SK-N-SH (cell line): ENCODE data around the gene MYLK3. TPM values are rescaled to one million over a fixed set of nuclear protein-coding genes. Genes with fewer than 3 reads are reported as not detected.

Experiments
- CTCF ChIA-PET: fragments of 300-600, 350-600 bp; formaldehyde crosslinking; extraction: SDS; loops from one replicate; lab custom pipeline; 2021; lab: Yijun Ruan, JAX
- POLR2A ChIA-PET: fragments of 350-600 bp; sonication (Branson Sonifier 250); formaldehyde crosslinking; extraction: SDS; loops from one replicate; lab custom pipeline; 2020; ENCODE audit warnings: antibody characterized with exemption, inconsistent platforms; lab: Yijun Ruan, JAX
- DNase-seq: peaks from one replicate; pipeline ENCODE4 v3.0.0; 2012
- H2AFZ ChIP-seq: fragments of 200-600 bp; sonication (generic); 2 replicates; pipeline ENCODE4 v1.8.1; 2016; ENCODE audit warnings: antibody characterized with exemption, mild to moderate bottlenecking, low read depth
- H3F3A ChIP-seq: fragments of 200-600 bp; sonication (generic); replicated peaks from 2 replicates; pipeline ENCODE3; 2016; ENCODE audit warnings: antibody characterized with exemption, mild to moderate bottlenecking; ENCODE audit not compliant: insufficient read depth
- H3K27ac ChIP-seq, 2 experiments: fragments of 200-500 bp in 1 of 2; fragments of 200-600 bp in 1 of 2; sonication (Bioruptor generic) in 1 of 2; sonication (generic), shearing (Covaris generic) in 1 of 2; 2 replicates each; pipeline versions ENCODE4 v1.5.1 to v1.6.1; 2014 to 2016; ENCODE audit warnings: low read depth in 2 of 2, inconsistent platforms in 1 of 2, low read length in 1 of 2, mild to moderate bottlenecking in 1 of 2, mixed read lengths in 1 of 2
- H3K27me3 ChIP-seq: fragments of 200-600 bp; sonication (generic), shearing (Covaris generic); 2 replicates; pipeline ENCODE4 v1.6.1; 2016; ENCODE audit warnings: mixed run types; ENCODE audit not compliant: insufficient read depth
- H3K36me3 ChIP-seq, 2 experiments: fragments of 200-500 bp in 1 of 2; fragments of 200-600 bp in 1 of 2; sonication (Bioruptor generic) in 1 of 2; sonication (generic) in 1 of 2; replicated peaks in 1 of 2; 2 replicates each; pipeline versions ENCODE3 to v1.5.1; 2014 to 2016; ENCODE audit warnings: low read length in 1 of 2, mild to moderate bottlenecking in 1 of 2; ENCODE audit not compliant: insufficient read depth in 2 of 2, control insufficient read depth in 1 of 2
- H3K4me1 ChIP-seq, 2 experiments: fragments of 200-500 bp in 1 of 2; fragments of 200-600 bp in 1 of 2; sonication (Bioruptor generic) in 1 of 2; sonication (generic), shearing (Covaris generic) in 1 of 2; 2 replicates each; pipeline versions ENCODE4 v1.5.1 to v1.6.1; 2014 to 2016; ENCODE audit warnings: low read depth in 1 of 2, low read length in 1 of 2, mixed run types in 1 of 2; ENCODE audit not compliant: insufficient read depth in 2 of 2, control insufficient read depth in 1 of 2
- H3K4me2 ChIP-seq: fragments of 200-600 bp; sonication (generic), shearing (Covaris generic); 2 replicates; pipeline ENCODE4 v1.6.1; 2017; ENCODE audit warnings: mixed run types
- H3K4me3 ChIP-seq, 2 experiments: fragments of 200-500 bp in 1 of 2; fragments of 200-600 bp in 1 of 2; sonication (Bioruptor generic) in 1 of 2; sonication (generic), shearing (Covaris generic) in 1 of 2; 2 replicates each; pipeline versions ENCODE4 v1.5.1 to v1.8.1; 2014 to 2016; ENCODE audit warnings: low read depth in 2 of 2, inconsistent platforms in 1 of 2, low read length in 1 of 2, mild to moderate bottlenecking in 1 of 2, mixed read lengths in 1 of 2, moderate library complexity in 1 of 2
- H3K79me2 ChIP-seq: fragments of 200-600 bp; sonication (generic); 2 replicates; pipeline ENCODE4 v1.8.1; 2017; ENCODE audit warnings: mild to moderate bottlenecking; ENCODE audit not compliant: insufficient read depth
- H3K9ac ChIP-seq: fragments of 200-600 bp; sonication (generic); 2 replicates; pipeline ENCODE4 v1.6.1; 2017; ENCODE audit warnings: mixed run types
- H3K9me2 ChIP-seq: fragments of 200-600 bp; sonication (generic); 2 replicates; pipeline ENCODE4 v1.6.1; 2017; ENCODE audit warnings: mixed run types
- H3K9me3 ChIP-seq: fragments of 200-600 bp; sonication (generic); 2 replicates; pipeline ENCODE4 v1.6.1; 2017; ENCODE audit warnings: mixed run types, mild to moderate bottlenecking, moderate library complexity
- H4K20me1 ChIP-seq: fragments of 200-600 bp; sonication (generic); 2 replicates; pipeline ENCODE4 v1.6.1; 2017; ENCODE audit warnings: mild to moderate bottlenecking, mixed run types; ENCODE audit not compliant: insufficient read depth
- ELF1 ChIP-seq: IDR thresholded peaks from 2 replicates; pipeline ENCODE4 v1.4.0; 2012
- EP300 ChIP-seq, 2 experiments: IDR thresholded peaks; 2 replicates each; pipeline versions ENCODE4 v1.4.0 to v1.6.1; 2012; ENCODE audit warnings: borderline replicate concordance in 1 of 2, low read depth in 1 of 2, low read length in 1 of 2
- FOXJ3 ChIP-seq: sonication (generic); formaldehyde crosslinking; IDR thresholded peaks from 2 replicates; pipeline ENCODE4 v1.5.1; 2020; ENCODE audit warnings: mild to moderate bottlenecking, missing genetic modification reagents
- FOXM1 ChIP-seq: IDR thresholded peaks from 2 replicates; pipeline ENCODE4 v1.4.0; 2012; ENCODE audit warnings: low read depth, mild to moderate bottlenecking
- GABPA ChIP-seq: IDR thresholded peaks from 2 replicates; pipeline ENCODE4 v1.4.0; 2012; ENCODE audit warnings: low read depth, mild to moderate bottlenecking
- GATA2 ChIP-seq: sonication (generic); formaldehyde crosslinking; IDR thresholded peaks from 2 replicates; pipeline ENCODE4 v1.5.0; 2020; ENCODE audit warnings: mild to moderate bottlenecking, missing genetic modification reagents
- MXI1 ChIP-seq: IDR thresholded peaks from 2 replicates; pipeline ENCODE4 v1.6.1; 2012; ENCODE audit warnings: mild to moderate bottlenecking, low read depth, low read length, improper control_type of control experiment
- NFIC ChIP-seq: IDR thresholded peaks from 2 replicates; pipeline ENCODE4 v1.4.0; 2012; ENCODE audit warnings: borderline replicate concordance
- RAD21 ChIP-seq: IDR thresholded peaks from 2 replicates; pipeline ENCODE4 v1.6.1; 2012; ENCODE audit warnings: mild to moderate bottlenecking, low read length
- RFX5 ChIP-seq: IDR thresholded peaks from 2 replicates; pipeline ENCODE4 v1.6.1; 2012; ENCODE audit warnings: mild to moderate bottlenecking, improper control_type of control experiment, low read length
- SMC3 ChIP-seq: IDR thresholded peaks from 2 replicates; pipeline ENCODE4 v1.6.1; 2012; ENCODE audit warnings: low read depth, low read length, improper control_type of control experiment
- USF1 ChIP-seq: IDR thresholded peaks from 2 replicates; pipeline ENCODE4 v1.4.0; 2012; ENCODE audit warnings: low read depth, borderline replicate concordance
- WGBS: methylation state at CpG from one replicate; pipeline ENCODE4 v1.1.6; 2017; ENCODE audit warnings: low lambda C conversion rate; 5-methylcytosine and 5-hydroxymethylcytosine counted together
- polyA plus RNA-seq, 3 experiments: library from polyadenylated mRNA; depleted of rRNA; stranded (reverse); fragments of >200 nt; gene quantifications; 2 replicates each; pipeline ENCODE4 v1.2.3, GENCODE V29; 2012
- TF ChIP-seq, protein P1 (sequence below): fragments of 150-350 bp; IDR thresholded peaks from 2 replicates; pipeline ENCODE4 v1.6.1; 2017; ENCODE audit warnings: antibody characterized with exemption, low read length, low read depth, borderline replicate concordance
- TF ChIP-seq, protein P2 (sequence below): IDR thresholded peaks from 2 replicates; pipeline ENCODE4; 2012

Gene MYLK3
- polyA plus RNA-seq, 1 of the 3 experiments (the other 2 are of a cell fraction), result 0.05 TPM

- POLR2A ChIA-PET, result no interaction called here
- H3K4me3 ChIP-seq, result no peak overlapping the region
- no peaks in the 10 kb centered on the region for H3K9me3 ChIP-seq
- 93% methylated on average over 4 of the region's 4 CpGs for WGBS
- H3K27ac ChIP-seq, result no peak overlapping the region
- H3K36me3 ChIP-seq, result no peaks in the 10 kb centered on the region
- H3K9ac ChIP-seq, result no peak overlapping the region
- H3K9me2 ChIP-seq, result no peaks in the 10 kb centered on the region
- no peak for TF ChIP-seq EP300 (IDR thresholded peaks at IDR 0.05; ENCODE audit: borderline replicate concordance in 1 of 2, low read depth in 1 of 2, low read length in 1 of 2)
- no peak for TF ChIP-seq RFX5
- no peak for TF ChIP-seq MXI1
- TF ChIP-seq GABPA, result no peak
- TF ChIP-seq SMC3, result no peak
- no peak for TF ChIP-seq FOXJ3 (CRISPR knock-in tag)
- TF ChIP-seq GATA2 (CRISPR knock-in tag), result no peak
- no peak for TF ChIP-seq NFIC
- TF ChIP-seq USF1, result no peak
- TF ChIP-seq ELF1, result no peak
- H3K27me3 ChIP-seq, result no peaks in the 10 kb centered on the region
- no peaks in the 10 kb centered on the region for H3K4me1 ChIP-seq
- H3F3A ChIP-seq, result no peaks in the 10 kb centered on the region
- DNase-seq, result no peak
- no peaks in the 10 kb centered on the region for H3K79me2 ChIP-seq
- no peak overlapping the region for H3K4me2 ChIP-seq
- CTCF ChIA-PET, result interaction anchor here (0.8 to 1.2 kb wide), 6 partner anchors 13 to 136 kb away, joined by 3 to 4 read pairs (median 3); partner anchors contain the start of gene ORC6
- no peak overlapping the region for H2AFZ ChIP-seq
- no peaks in the 10 kb centered on the region for H4K20me1 ChIP-seq
These were observed 24.3 kb upstream of the MYLK3 start for GRCh38 chr16:46772463-46772862.

GRCh38 chr16:46768809-46769208 is 20.7 kb upstream of the MYLK3 start:
- DNase-seq, result no peak
- Histone ChIP-seq H4K20me1 (no peaks in the 10 kb centered on the region), H3F3A (no peaks in the 10 kb centered on the region), H3K9me2 (no peaks in the 10 kb centered on the region)
- TF ChIP-seq FOXM1 (no peak), RAD21 (no peak)
- TF ChIP-seq, protein P1, sequence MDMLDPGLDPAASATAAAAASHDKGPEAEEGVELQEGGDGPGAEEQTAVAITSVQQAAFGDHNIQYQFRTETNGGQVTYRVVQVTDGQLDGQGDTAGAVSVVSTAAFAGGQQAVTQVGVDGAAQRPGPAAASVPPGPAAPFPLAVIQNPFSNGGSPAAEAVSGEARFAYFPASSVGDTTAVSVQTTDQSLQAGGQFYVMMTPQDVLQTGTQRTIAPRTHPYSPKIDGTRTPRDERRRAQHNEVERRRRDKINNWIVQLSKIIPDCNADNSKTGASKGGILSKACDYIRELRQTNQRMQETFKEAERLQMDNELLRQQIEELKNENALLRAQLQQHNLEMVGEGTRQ, result no peak
- TF ChIP-seq, protein P2, sequence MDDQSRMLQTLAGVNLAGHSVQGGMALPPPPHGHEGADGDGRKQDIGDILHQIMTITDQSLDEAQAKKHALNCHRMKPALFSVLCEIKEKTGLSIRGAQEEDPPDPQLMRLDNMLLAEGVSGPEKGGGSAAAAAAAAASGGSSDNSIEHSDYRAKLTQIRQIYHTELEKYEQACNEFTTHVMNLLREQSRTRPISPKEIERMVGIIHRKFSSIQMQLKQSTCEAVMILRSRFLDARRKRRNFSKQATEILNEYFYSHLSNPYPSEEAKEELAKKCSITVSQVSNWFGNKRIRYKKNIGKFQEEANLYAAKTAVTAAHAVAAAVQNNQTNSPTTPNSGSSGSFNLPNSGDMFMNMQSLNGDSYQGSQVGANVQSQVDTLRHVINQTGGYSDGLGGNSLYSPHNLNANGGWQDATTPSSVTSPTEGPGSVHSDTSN, result no peak
- TF ChIP-seq, all 33 proteins: peak for 0
- no peak overlapping the region for H3K27ac ChIP-seq
- H3K4me2 ChIP-seq, result no peak overlapping the region
- H3K9me3 ChIP-seq, result no peaks in the 10 kb centered on the region
- H3K79me2 ChIP-seq, result no peaks in the 10 kb centered on the region
- H3K27me3 ChIP-seq, result no peaks in the 10 kb centered on the region
- 88% methylated on average over 7 of the region's 8 CpGs for WGBS
- POLR2A ChIA-PET, result no interaction called here
- no peak overlapping the region for H3K9ac ChIP-seq
- CTCF ChIA-PET, result interaction anchor here (1.5 kb wide), 1 partner anchor 95 kb away, joined by 3 read pairs; no protein-coding TSS in a partner anchor
- no peak overlapping the region for H2AFZ ChIP-seq
- H3K36me3 ChIP-seq, result no peaks in the 10 kb centered on the region
- no peak overlapping the region for H3K4me3 ChIP-seq
- no peaks in the 10 kb centered on the region for H3K4me1 ChIP-seq
